ENCODE measurements around the gene CKS1B. TPM values are rescaled to one million over a fixed set of nuclear protein-coding genes. Genes with fewer than 3 reads are reported as not detected.

Gene CKS1B
- total and polyA plus RNA-seq, 9 of the 15 experiments (the other 6 are each of a cell fraction or from before 2014, with no cell fraction given) = 215 to 1,103 (median 460) TPM

DNA sequence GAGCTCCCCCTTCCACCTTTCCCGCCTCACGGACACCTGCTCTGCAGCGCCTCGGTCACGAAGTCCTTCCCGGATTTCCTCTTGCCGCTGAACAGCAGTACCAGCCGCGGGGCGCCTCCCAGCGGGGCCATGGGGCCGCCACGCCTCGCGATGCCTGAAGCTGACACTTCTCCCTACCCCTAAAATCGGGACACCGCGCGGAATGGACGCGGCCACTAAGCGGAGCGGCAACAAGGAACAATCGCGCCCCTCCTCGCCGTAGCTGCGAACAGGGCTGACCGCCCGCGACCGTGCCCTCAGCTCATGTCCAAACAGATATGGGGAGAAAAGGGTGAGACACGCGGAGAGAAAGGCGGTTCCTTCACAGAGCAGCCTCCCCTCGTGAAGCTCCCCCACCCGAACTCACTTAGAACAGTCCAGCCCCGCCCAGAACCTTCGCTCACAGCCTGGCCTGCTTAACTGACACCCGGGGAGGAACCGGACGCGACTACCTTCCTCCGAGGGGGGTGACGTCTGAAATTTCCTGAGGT lies 37.9 kb upstream of the CKS1B start, which contains the start of gene PMVK (continued):
- TF ChIP-seq, protein P1, sequence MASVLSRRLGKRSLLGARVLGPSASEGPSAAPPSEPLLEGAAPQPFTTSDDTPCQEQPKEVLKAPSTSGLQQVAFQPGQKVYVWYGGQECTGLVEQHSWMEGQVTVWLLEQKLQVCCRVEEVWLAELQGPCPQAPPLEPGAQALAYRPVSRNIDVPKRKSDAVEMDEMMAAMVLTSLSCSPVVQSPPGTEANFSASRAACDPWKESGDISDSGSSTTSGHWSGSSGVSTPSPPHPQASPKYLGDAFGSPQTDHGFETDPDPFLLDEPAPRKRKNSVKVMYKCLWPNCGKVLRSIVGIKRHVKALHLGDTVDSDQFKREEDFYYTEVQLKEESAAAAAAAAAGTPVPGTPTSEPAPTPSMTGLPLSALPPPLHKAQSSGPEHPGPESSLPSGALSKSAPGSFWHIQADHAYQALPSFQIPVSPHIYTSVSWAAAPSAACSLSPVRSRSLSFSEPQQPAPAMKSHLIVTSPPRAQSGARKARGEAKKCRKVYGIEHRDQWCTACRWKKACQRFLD (CRISPR knock-in tag; IDR thresholded peaks at IDR 0.05) = no peak
- TF ChIP-seq ZNF431 (CRISPR knock-in tag; IDR thresholded peaks at IDR 0.05) (no peak; the same call in 1 of the 2 replicates), SRSF3 (IDR thresholded peaks at IDR 0.05; ENCODE audit: insufficient read depth, low read length) (no peak), ETV5 (CRISPR knock-in tag; IDR thresholded peaks at IDR 0.05; ENCODE audit: low read depth) (peak; percentile 96), SMARCC2 (IDR thresholded peaks at IDR 0.05; ENCODE audit: low read depth) (no peak), CHD4 (IDR thresholded peaks at IDR 0.05; ENCODE audit: insufficient read depth, insufficient replicate concordance, low read depth, low read length, poor library complexity, severe bottlenecking) (no peak), DIDO1 (tag; IDR thresholded peaks at IDR 0.05; ENCODE audit: low read depth) (0 out of 2 replicates have a peak, but pooled peaks have one; percentile 39), ZNF146 (CRISPR knock-in tag; IDR thresholded peaks at IDR 0.05; ENCODE audit: unreplicated experiment) (peak; percentile 22), POLR3A (IDR thresholded peaks at IDR 0.05; ENCODE audit: borderline replicate concordance, extremely low read depth, insufficient read depth, insufficient read length) (no peak), ARID2 (IDR thresholded peaks at IDR 0.05) (peak; percentile 58; the same call in 1 of the 2 replicates), E2F3 (CRISPR knock-in tag; IDR thresholded peaks at IDR 0.05) (no peak), BRD9 (IDR thresholded peaks at IDR 0.05; ENCODE audit: low read depth, partially characterized antibody) (peak; percentile 11), E2F4 (CRISPR knock-in tag; IDR thresholded peaks at IDR 0.05; ENCODE audit: low read depth) (peak; percentile 90), ZNF280B (CRISPR knock-in tag; IDR thresholded peaks at IDR 0.05) (no peak), NRF1 (conservative IDR thresholded peaks at IDR 0.05 in 1 of 2, IDR thresholded peaks at IDR 0.05 in 1 of 2) (peak; percentile 10 to 50; a peak in 1 of 4 replicates), MED1 (CRISPR knock-in tag; IDR thresholded peaks at IDR 0.05; ENCODE audit: borderline replicate concordance) (no peak), ZNF165 (CRISPR knock-in tag; IDR thresholded peaks at IDR 0.05; ENCODE audit: borderline replicate concordance) (no peak), OTX1 (CRISPR knock-in tag; IDR thresholded peaks at IDR 0.05) (no peak)
- TF ChIP-seq, protein P2, sequence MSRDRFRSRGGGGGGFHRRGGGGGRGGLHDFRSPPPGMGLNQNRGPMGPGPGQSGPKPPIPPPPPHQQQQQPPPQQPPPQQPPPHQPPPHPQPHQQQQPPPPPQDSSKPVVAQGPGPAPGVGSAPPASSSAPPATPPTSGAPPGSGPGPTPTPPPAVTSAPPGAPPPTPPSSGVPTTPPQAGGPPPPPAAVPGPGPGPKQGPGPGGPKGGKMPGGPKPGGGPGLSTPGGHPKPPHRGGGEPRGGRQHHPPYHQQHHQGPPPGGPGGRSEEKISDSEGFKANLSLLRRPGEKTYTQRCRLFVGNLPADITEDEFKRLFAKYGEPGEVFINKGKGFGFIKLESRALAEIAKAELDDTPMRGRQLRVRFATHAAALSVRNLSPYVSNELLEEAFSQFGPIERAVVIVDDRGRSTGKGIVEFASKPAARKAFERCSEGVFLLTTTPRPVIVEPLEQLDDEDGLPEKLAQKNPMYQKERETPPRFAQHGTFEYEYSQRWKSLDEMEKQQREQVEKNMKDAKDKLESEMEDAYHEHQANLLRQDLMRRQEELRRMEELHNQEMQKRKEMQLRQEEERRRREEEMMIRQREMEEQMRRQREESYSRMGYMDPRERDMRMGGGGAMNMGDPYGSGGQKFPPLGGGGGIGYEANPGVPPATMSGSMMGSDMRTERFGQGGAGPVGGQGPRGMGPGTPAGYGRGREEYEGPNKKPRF (IDR thresholded peaks at IDR 0.05; ENCODE audit: low read depth, low read length) = no peak
- TF ChIP-seq, protein P3, sequence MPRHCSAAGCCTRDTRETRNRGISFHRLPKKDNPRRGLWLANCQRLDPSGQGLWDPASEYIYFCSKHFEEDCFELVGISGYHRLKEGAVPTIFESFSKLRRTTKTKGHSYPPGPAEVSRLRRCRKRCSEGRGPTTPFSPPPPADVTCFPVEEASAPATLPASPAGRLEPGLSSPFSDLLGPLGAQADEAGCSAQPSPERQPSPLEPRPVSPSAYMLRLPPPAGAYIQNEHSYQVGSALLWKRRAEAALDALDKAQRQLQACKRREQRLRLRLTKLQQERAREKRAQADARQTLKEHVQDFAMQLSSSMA (CRISPR knock-in tag; IDR thresholded peaks at IDR 0.05) = 0 out of 2 replicates have a peak, but pooled peaks have one; percentile 16
